NCI-H2107 treated with DMSO at 0.1 percent for 48 hours (cell line): ENCODE data around the gene GP1BA.
A peak's percentile ranks its signal among the peaks of the same experiment; 100 is the strongest.
"Not testable (repeated sequence)": the region's sequence is repeated elsewhere in the genome, so short reads cannot be mapped to it uniquely, and the experiment has no call there.

Experiments used
- DNase-seq: peaks from one replicate; lab custom pipeline; 2025; ENCODE audit not compliant: unreplicated experiment; lab: John Stamatoyannopoulos, UW

The GP1BA gene

GRCh38 chr17:4901108-4901647, 30.9 kb upstream of the GP1BA start:
- DNase-seq, result no peak

DNA sequence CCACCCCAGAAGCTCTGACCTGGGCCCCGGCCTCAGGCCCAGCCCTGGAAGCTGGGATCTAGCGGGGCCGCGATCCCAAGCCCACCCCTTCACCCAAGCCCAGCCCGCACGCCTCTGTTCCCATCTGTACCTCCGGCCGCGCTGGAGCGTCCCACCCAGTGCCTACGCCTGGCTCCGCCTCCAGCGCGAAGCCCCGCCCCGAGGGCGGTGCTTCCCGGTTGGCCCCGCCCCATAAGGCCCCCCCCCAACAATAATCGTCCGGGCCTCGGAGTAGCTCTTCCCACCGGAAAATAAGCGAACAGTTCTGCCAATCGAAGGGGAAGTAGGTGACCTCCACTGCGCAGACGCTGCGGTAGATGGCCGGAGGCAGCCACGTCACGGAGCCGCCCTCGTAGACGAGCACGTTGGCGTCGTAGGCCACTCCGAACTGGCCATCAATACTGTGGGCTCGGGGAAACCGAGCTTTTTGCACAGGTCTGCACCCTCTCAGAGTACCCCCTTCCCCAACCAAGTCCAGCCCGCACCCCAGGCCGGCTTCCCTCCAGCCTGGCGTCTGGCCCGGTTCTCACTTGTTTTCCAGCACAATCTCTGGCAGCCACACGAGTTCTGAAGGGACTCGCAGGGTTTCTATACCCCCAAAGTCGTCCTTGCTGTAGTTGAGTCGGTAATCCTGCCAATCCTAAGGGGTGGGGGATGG, 30.3 kb upstream of the GP1BA start:
- no peak for DNase-seq

DNA sequence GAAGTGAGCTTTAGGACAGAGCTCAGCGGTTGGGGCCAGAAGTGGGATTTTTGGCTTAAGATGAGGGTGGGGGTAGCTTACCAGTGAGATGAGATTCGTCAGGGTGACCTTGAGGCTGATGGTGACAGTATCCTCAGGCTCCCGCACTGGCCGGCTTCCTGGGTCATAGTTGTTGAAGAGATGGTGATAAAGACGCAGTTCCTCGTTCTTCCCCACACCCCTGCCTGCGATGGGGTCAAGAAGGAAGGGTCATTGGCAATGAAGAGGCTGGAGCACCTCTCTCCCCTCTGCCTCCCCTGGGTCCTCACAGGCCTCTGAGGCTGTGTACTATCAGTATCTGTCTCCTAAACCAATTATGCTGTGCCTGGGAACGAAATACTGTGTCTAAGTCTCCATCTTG, 29.5 kb upstream of the GP1BA start:
- DNase-seq, result no peak

DNA sequence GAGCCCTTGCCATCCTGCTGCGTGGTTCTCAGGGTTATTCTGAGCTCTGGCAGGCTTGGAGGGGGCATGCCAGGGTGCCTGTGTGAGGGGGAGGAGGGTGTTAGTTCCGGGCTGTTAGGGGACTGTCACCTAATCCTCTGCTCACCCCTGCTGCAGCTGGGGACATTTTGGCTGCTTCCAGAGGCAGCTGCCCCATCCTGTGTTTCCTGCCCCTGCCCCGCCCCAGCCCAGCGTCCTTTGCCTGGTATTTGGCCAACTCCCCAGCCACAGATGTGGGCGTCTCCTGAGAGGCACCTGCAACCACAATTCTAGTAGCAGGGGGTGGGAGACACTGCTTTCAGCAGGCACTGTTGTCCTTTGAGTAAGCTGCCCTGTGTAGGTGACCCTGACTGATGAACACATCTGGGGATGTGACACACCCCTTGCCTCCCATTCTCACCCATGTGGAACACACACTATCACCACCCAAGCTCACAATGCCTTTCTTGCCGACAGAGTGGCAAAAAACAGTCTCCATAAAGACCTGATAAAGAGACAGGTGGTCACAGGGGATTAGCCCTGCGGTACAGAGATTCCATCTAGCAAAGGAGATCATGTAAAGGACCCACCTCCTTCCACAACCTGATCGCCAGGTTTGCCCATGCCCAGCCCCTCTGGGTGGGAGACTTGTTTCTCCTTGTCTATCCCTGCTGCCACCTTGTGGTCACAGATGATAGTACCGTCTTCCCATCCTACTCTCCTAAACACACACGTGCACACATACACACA, 28.8 kb upstream of the GP1BA start, which contains the start of gene CHRNE:
Gene CHRNE (minus strand): TSS at position 48 of the 768 bp plus-strand sequence. CDS start 35 bp downstream, at position 13.
- DNase-seq, result peak; percentile 32

DNA sequence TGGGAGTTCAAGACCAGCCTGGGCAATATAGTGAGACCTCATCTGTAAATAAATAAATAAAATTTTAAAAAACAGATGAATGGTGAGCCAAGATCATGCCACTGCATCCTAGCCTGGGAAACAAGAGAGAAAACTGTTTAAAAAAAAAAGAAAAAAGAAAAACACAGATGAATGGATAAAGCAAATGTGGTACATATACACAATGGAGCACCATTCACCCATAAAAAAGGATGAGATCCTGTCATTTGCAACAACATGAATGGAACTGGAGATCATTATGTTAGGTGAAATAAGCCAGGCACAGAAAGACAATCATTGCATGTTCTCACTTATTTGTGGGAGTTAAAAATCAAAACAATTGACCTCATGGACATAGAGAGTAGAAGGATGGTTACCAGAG, 25.4 kb upstream of the GP1BA start:
- not testable (repeated sequence) for DNase-seq

DNA sequence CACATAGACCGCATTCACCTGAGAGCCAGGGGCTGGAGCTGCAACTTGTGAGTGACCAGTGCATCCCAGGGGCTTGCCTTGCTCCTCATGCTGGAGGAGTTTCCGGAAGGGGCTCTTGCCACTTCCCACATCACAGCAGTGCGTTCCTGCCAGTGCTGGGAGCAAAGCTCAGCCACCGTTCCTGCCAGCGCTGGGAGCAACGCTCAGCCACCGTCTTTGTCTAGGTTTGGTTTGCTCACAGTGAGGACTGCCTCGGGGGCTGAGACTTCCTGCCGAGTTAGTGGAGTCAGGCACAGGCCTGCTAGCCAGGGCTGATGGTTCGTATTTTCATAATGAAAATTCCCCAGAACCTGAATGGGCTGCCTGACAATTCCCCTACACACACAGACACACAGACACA, 23.8 kb upstream of the GP1BA start:
- DNase-seq, result no peak

DNA sequence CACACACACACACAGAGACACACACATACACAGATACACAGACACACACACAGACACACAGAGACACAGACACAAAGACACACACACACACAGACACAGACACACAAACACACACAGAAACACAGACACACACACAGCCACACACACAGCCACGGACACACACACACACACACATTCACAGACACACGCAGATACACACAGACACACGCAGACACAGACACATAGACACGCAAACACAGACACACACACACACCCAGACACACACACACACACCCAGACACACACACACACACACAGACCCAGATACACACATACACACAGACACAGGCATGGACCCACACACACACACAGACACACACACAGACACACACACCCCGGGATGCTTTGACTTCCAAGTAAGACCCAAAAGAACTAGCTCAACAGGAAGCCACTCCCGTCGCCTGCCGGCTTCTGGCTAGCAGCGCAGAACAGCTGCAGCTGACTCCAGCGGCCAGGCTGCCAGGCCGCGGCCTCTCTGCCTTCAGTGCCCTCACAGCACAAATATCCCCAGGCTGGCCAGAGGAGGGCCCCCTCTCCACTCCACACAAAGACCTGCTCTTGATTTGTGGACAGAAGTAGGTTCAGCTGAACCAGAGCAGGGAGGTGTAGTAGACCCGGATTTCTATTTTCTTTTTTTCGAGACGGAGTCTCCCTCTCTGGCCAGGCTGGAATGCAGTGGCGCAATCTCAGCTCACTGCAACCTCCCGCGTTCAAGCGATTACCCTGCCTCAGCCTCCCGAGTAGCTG, 23.2 kb upstream of the GP1BA start:
- peak; percentile 69 for DNase-seq

- no peak for DNase-seq
Observed at GRCh38 chr17:4913994-4914393, 18.1 kb upstream of the GP1BA start.

DNA sequence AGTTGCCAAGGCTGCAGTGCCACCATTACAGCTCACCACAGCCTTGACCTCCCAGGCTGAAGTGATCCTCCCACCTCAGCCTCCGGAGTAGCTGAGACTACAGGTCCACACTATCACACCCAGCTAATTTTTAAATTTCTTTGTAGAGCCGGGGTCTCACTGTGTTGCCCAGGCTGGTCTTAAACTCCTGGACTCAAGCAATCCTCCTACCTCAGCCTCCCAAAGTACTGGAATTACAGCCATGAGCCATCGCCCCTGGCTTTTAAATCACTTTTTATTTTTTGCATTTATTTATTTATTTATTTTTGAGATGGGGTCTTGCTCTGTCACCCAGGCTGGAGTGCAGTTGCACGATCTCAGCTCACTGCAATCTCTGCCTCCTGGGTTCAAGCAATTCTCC, 17.5 kb upstream of the GP1BA start:
- DNase-seq, result not testable (repeated sequence)

- DNase-seq, result no peak
Observed at GRCh38 chr17:4919511-4920047, 12.5 kb upstream of the GP1BA start.

- no peak for DNase-seq
Observed at GRCh38 chr17:4920351-4921048, 11.6 kb upstream of the GP1BA start.

DNA sequence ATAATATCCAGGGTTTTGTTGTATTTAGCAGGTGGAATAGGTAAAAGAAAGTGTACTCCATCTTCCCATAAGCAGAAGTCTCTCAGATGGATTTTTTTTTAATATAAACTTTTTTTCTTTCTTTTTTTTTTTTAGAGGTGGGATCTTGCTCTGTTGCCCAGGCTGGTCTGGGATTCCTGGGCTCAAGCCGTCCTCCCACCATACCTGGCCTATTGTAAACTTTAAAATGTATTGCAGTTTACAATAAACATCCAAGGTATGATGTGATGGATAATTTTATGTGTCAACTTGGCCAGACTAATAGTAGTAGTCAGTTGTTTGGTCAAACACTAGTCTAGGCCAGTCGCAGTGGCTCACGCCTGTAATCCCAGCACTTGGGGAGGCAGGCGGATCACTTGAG, 10.8 kb upstream of the GP1BA start:
- DNase-seq, result no peak

GRCh38 chr17:4926577-4927335, 5.3 kb upstream of the GP1BA start:
- not testable (repeated sequence) for DNase-seq

GRCh38 chr17:4928881-4929280, 3.2 kb upstream of the GP1BA start:
- DNase-seq, result no peak

- DNase-seq, result no peak
Observed at GRCh38 chr17:4932756-4933155, 679 bp downstream of the GP1BA start.

- DNase-seq, result no peak
Observed at GRCh38 chr17:4933646-4934045, 1.6 kb downstream of the GP1BA start.

DNA sequence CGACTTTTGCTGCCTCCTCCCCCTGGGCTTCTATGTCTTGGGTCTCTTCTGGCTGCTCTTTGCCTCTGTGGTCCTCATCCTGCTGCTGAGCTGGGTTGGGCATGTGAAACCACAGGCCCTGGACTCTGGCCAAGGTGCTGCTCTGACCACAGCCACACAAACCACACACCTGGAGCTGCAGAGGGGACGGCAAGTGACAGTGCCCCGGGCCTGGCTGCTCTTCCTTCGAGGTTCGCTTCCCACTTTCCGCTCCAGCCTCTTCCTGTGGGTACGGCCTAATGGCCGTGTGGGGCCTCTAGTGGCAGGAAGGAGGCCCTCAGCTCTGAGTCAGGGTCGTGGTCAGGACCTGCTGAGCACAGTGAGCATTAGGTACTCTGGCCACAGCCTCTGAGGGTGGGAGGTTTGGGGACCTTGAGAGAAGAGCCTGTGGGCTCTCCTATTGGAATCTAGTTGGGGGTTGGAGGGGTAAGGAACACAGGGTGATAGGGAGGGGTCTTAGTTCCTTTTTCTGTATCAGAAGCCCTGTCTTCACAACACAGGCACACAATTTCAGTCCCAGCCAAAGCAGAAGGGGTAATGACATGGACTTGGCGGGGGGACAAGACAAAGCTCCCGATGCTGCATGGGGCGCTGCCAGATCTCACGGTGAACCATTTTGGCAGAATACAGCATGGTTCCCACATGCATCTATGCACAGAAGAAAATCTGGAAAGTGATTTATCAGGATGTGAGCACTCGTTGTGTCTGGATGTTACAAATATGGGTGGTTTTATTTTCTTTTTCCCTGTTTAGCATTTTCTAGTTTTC, 2.3 kb downstream of the GP1BA start:
- no peak for DNase-seq

DNA sequence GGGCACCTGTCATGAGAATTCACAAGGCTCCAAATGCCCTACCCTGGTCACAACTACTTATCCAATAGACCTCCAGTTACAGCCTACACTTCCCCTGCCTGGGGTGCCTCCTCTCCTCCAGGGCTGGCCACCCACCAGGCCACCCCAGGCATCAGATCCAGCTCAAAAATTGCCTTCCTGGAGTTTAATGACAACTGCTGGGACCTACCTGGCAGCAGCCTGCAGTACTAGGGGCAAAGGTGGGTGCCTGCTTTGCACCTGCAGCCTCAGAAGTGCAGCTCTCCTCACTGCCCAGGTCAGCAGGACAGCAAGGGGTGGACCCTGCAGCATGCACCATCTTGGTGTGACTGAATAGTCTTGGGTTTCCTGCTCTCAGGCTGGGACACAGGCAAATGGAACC, 3.6 kb downstream of the GP1BA start:
- DNase-seq, result no peak

- no peak for DNase-seq
Observed at GRCh38 chr17:4936436-4936835, 4.4 kb downstream of the GP1BA start.
